ENCODE results near the gene HDAC11.
A peak's percentile ranks its signal among the peaks of the same experiment; 100 is the strongest.

HDAC11 gene

GRCh38 chr3:13548696-13549622 is 68.9 kb downstream of the HDAC11 start, which contains the start of gene FBLN2:
Gene FBLN2 (plus strand): TSS chr3:13549125. CDS start chr3:13570356, 21,231 bp downstream.
- H3K4me1 ChIP-seq (ENCODE audit: insufficient read depth, low read length), result peaks cover 7% of the 10 kb centered on the region; the same call in 1 of the 2 replicates
- H3K9me3 ChIP-seq (ENCODE audit: control insufficient read depth, insufficient read depth, low read length), result no peaks in the 10 kb centered on the region
- peak within 1 kb of the TSS; percentile 58; the same call in 1 of the 2 replicates for H3K9ac ChIP-seq (ENCODE audit: low read depth, low read length)
- no peaks in the 10 kb centered on the region for H3K36me3 ChIP-seq (ENCODE audit: insufficient read depth, low read length)

GRCh38 chr3:13549623-13550422 is 69.7 kb downstream of the HDAC11 start:
- Histone ChIP-seq H3K4me1 (ENCODE audit: insufficient read depth, low read length) (peaks cover 7% of the 10 kb centered on the region; the same call in 1 of the 2 replicates), H3K9me3 (ENCODE audit: control insufficient read depth, insufficient read depth, low read length) (no peaks in the 10 kb centered on the region), H3K9ac (ENCODE audit: low read depth, low read length) (no peak overlapping the region; the same call in 1 of the 2 replicates)

GRCh38 chr3:13550423-13550690 is 70.3 kb downstream of the HDAC11 start:
- Histone ChIP-seq H3K9me3 (ENCODE audit: control insufficient read depth, insufficient read depth, low read length) (no peaks in the 10 kb centered on the region), H3K4me1 (ENCODE audit: insufficient read depth, low read length) (peaks cover 7% of the 10 kb centered on the region; the same call in 1 of the 2 replicates), H3K36me3 (ENCODE audit: insufficient read depth, low read length) (no peaks in the 10 kb centered on the region), H3K9ac (ENCODE audit: low read depth, low read length) (no peak overlapping the region)

More at GRCh38 chr3:13549623-13550422, 69.7 kb downstream of the HDAC11 start:
- H3K36me3 ChIP-seq (ENCODE audit: insufficient read depth, low read length), result no peaks in the 10 kb centered on the region

- Histone ChIP-seq H3K36me3 (ENCODE audit: insufficient read depth, low read length) (no peaks in the 10 kb centered on the region), H3K9ac (ENCODE audit: low read depth, low read length) (no peak overlapping the region), H3K4me1 (ENCODE audit: insufficient read depth, low read length) (peaks cover 9% of the 10 kb centered on the region; the same call in 1 of the 2 replicates), H3K9me3 (ENCODE audit: control insufficient read depth, insufficient read depth, low read length) (no peaks in the 10 kb centered on the region)
Measured at GRCh38 chr3:13550791-13551360, 70.8 kb downstream of the HDAC11 start.

GRCh38 chr3:13552857-13553652 is 72.9 kb downstream of the HDAC11 start:
- H3K4me1 ChIP-seq (ENCODE audit: insufficient read depth, low read length), result peaks cover 17% of the 10 kb centered on the region; the same call in 1 of the 2 replicates
- no peaks in the 10 kb centered on the region for H3K36me3 ChIP-seq (ENCODE audit: insufficient read depth, low read length)
- H3K9ac ChIP-seq (ENCODE audit: low read depth, low read length), result no peak overlapping the region
- no peaks in the 10 kb centered on the region for H3K9me3 ChIP-seq (ENCODE audit: control insufficient read depth, insufficient read depth, low read length)

- H3K9me3 ChIP-seq (ENCODE audit: control insufficient read depth, insufficient read depth, low read length), result no peaks in the 10 kb centered on the region
- H3K4me1 ChIP-seq (ENCODE audit: insufficient read depth, low read length), result peaks cover 17% of the 10 kb centered on the region; the same call in 1 of the 2 replicates
- H3K9ac ChIP-seq (ENCODE audit: low read depth, low read length), result no peak overlapping the region
- H3K36me3 ChIP-seq (ENCODE audit: insufficient read depth, low read length), result no peaks in the 10 kb centered on the region
Measured at GRCh38 chr3:13553686-13554085, 73.6 kb downstream of the HDAC11 start.

GRCh38 chr3:13555753-13556152 is 75.6 kb downstream of the HDAC11 start:
- H3K9me3 ChIP-seq (ENCODE audit: control insufficient read depth, insufficient read depth, low read length), result no peaks in the 10 kb centered on the region
- no peaks in the 10 kb centered on the region for H3K36me3 ChIP-seq (ENCODE audit: insufficient read depth, low read length)
- H3K9ac ChIP-seq (ENCODE audit: low read depth, low read length), result no peak overlapping the region
- H3K4me1 ChIP-seq (ENCODE audit: insufficient read depth, low read length), result peaks cover 17% of the 10 kb centered on the region; the same call in 1 of the 2 replicates

Measured in ES-I3 (cell line).